Fibroblast of lung (primary cell): ENCODE data around the gene PIP4P1.

Source experiments
- CTCF ChIP-seq, 2 donors: IDR thresholded peaks in 1 of 2; conservative IDR thresholded peaks in 1 of 2; 1 replicate in 1 of 2; 2 replicates in 1 of 2; pipeline ENCODE4 v1.5.1; 2011 to 2012; ENCODE audit warnings: low read length in 2 of 2, control low read depth in 1 of 2, inconsistent platforms in 1 of 2, low read depth in 1 of 2, mild to moderate bottlenecking in 1 of 2
- EZH2 ChIP-seq: IDR thresholded peaks from 2 replicates; pipeline ENCODE4 v1.5.1; 2012; ENCODE audit warnings: low read length, control low read depth, mild to moderate bottlenecking; ENCODE audit errors: missing control alignments

- TF ChIP-seq EZH2: no peak
- no peak for TF ChIP-seq CTCF (conservative IDR thresholded peaks at IDR 0.05 in 1 of 2, IDR thresholded peaks at IDR 0.05 in 1 of 2; ENCODE audit: low read depth in 1 of 2, low read length in 2 of 2)
Measured at GRCh38 chr14:20477211-20477876, 16.1 kb upstream of the PIP4P1 start.
